HG03432 (cell line): ENCODE measurements around the gene VANGL1.

Experiments
- ATAC-seq: cut with Tn5 transposase; IDR thresholded peaks from one replicate; pipeline ENCODE4 v1.9.1; 2021; ENCODE audit warnings: mild to moderate bottlenecking, moderate library complexity; ENCODE audit not compliant: unreplicated experiment

Gene VANGL1

DNA sequence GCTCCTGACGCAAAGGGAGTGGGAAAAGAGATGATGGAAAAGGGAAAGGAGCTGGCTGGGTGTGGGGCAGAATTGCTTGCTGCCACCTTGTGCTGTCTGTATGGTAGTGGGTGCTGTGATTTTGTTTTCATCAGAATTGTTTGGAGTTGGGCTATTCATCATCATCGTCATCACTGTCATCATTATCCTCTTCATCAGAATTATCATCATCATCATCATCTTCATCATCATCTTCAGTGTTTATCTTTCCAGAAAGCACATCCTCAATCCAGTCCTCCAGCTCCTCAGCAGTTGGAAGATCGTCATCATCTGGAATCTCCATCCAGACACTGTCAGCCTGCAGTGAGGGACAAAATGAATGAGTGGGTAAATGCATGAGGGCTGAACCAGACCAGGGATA is 59.3 kb downstream of the VANGL1 start:
- no peak for ATAC-seq

GRCh38 chr1:115702959-115703358 is 61.2 kb downstream of the VANGL1 start:
- no peak for ATAC-seq

GRCh38 chr1:115705085-115705951 is 63.5 kb downstream of the VANGL1 start:
- ATAC-seq = no peak

DNA sequence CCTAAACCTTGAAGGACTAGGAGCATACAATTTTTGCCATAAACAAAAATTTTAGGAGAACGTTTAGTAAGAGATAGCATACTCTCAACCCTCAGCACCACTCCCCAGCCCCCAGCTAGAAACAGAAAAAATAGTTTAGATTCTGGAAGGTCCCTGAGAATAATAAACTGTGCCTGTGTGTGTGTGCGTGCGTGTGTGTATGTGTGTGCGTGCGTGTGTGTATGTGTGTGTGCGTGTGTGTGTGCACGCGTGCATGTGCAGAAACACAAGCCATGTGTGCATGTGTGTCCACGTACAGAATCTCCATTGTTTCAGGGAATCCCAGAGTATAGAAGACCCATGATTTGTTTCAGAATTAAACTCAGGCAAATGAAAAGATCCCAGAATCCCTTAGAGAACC is 64.2 kb downstream of the VANGL1 start:
- no peak for ATAC-seq

DNA sequence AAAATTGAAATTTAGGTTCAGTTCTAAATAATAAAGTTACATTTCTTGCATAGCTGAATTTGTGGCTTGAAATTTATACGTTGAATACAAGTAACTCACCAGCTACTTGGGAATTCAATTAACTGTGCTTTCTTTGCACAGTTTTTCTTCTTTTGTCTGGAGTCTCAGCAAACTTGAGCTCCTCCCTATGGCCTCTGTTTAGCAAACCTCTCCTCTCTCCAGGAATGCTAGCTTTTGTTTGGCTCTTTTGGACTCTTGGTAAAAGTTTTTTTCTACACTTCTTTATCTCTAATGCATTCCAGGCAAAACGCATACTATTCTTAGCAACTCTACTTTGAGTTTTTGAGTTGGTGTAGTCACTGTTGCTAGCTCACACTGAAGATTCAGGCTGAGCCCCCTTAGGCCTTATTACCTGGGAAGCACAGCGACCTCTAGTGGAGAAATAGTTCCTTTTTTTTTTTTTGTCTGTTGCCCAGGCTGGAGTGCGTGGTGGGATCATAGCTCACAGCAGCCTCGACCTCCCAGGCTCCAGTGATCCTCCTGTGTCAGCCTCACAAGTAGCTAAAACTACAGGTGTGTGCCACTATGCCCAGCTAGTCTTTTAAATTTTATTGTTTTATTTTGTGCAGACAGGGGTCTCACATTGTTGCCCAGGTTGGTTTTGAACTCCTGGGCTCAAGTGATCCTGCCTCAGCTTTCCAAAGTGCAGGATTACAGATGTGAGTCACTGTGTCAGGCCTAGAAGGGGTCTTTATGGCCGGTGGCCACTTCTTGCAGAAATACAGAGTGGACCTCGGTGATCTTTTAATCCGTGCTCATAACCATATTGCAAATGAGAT is 65.0 kb downstream of the VANGL1 start:
- peak; percentile 72 for ATAC-seq

DNA sequence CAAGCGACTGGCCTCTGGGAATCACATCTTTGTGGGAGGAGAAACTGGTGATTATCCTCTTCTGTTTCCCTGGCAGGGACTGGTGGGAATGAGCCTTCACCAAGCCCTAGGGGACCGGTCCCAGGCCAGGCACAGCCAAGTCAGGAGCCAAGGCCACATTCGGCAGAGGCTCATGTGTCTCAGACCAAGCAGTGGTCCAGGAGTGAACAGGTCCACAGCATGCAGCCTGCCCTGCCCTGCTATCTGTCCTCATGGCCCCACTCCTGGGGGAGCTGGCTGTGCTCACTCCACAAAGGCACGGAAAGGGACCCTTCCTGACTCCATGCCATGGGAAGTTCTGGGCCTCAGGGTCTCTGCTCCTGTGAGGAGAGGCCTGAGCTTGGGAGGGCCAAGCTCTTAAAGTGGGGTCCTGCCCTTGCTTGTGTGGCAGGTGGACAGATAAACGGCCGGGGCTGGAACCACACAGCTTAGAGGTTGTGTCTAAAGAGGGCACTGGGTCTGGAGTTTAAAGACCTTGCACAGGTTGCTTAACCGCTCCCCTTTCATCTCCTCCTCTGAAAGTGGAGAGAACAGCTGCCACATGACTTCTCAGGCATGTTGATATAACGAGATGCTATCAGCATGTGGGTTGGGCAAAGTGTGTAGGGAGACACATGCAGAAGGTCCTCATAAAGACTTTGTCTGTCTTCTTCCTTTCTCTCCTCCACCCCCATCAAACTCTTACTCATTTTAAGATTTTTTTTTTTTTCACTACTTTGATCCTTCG is 69.3 kb downstream of the VANGL1 start:
- no peak for ATAC-seq

DNA sequence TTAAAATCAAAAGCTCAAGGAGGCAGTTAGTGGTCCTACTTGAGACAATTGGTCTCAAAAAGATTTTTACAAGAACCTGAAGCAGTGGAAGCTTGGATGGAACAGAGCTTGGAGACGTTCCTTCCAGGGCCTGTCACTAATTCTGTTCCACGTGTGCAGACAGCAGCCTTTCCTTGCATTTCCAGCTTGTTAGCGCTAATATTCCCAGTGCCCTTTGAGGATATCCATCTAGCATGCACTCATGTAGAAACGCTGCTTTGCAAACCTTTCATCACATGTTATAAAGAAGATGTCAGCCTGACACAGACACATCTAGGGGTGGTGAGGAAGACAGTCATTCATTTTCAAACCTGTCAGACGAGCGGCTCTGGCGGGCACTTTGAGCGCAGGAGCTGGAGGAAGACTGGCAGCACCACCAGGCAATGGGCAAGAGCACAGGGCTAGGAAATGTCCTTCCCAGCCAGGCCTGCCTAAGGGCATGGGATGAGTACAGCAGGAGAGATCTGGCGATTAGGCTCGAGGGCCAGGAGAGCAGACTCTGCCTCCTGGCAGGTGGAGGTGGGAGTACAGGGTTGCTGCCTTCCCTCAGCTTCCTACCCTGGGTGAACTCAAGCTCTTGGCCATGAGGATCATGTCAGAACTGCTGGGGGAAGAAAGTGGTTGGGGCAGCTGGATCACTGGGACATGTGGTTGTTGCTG is 71.3 kb downstream of the VANGL1 start:
- no peak for ATAC-seq

GRCh38 chr1:115713906-115714305 is 72.1 kb downstream of the VANGL1 start:
- no peak for ATAC-seq

DNA sequence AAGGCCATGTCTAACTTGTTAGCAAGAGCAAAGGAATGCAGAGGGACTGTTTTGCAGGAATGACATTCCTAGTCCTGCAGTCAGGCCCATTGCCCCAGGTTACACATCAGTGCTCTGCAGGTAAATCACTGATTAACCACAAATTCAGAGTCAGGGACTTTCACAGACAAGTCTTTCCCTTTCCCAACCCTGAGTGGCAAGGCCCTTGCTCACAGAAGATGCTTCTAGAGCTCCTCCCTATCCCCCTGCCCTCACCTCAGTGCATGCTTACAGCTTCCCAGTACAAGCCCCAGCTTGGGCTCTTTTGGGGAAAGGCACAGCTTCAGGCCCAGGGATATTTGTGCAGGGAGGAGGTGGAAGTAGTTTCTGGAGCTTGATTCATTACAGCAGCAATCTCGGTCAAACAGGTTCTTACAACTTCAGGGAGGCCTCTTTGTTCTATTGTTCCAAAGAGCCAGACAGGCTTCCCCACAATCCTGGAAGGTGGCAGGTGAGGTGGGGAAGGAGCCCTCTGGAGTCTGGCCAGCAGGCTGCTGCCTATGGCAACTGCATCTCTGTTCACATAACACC is 72.9 kb downstream of the VANGL1 start:
- ATAC-seq = no peak

- ATAC-seq = peak; percentile 54
Measured at GRCh38 chr1:115717541-115717940, 75.8 kb downstream of the VANGL1 start.

DNA sequence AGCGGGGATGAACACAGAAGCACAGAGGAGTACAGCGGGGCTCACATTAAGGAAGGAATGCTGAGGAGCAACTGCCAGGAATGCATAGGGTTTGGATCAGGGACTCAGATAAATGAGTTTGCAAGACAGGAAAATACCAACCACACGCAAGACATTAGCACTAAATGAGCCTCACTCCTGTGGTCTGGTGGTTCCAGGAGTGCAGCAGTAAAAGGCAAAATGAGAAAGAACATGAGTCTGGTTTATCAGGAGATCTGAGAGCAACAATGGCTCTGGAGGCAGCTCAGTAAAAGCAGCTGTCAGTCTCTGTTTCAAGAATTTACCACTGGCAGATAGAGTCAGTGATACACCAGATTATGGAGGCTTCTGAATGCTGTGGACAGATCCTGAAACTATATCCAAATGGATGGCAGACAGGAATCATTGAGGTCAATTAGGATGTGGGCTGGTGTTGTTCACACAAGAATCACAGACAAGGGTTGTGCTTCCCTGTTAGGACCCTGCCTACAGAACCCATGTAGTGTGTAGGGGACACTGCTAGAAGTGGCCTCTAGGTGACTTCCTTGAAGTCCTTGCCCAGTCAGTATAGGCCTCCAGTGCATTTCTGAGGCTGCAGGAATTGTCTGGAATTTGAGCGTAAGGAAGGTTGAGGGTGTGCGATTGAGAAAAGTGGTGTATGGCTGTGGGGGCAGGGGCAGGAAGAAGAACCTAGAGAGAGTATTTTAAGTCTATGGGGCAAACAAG is 76.4 kb downstream of the VANGL1 start:
- ATAC-seq = no peak

DNA sequence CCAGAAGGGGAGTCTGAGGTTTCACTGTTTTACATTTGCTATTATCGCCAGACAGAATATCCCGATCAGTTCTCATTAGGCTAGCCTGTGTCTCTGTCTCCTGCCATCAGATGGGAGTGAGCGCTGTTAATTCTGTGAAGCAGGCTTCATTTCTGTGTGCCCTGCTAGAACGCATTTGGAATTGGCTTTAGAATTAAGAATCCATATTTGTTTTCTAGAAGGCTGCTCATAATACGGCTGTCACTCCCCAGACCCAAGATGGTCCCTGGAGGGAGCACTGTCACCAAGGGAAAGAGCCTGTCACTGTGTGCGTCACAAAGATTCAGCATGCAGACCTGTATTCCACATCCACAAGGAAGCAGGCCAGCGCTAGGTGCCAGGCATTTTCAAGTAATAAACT is 77.5 kb downstream of the VANGL1 start:
- ATAC-seq = no peak

- no peak for ATAC-seq
Measured at GRCh38 chr1:115722221-115722620, 80.5 kb downstream of the VANGL1 start.

DNA sequence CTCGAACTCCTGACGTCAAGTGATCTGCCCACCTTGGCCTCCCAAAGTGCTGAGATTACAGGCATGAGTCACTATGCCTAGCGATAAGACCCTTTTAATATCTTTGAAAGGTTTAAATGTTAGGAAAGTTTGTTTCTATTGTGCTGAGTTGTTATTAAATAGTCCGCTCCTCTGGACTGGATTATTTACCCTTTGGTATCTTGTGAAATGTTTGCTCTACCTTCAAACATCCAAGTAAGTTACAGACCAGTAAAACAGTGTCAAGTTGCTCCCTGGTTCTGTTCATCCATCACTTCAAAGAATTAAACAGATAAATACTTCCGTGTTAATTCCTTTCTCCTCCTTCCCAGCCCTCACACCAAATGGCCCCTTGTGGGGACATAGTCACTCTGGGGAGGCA is 82.0 kb downstream of the VANGL1 start:
- ATAC-seq = no peak

- ATAC-seq = no peak
Measured at GRCh38 chr1:115725600-115725999, 83.8 kb downstream of the VANGL1 start.

- ATAC-seq = no peak
Measured at GRCh38 chr1:115726161-115726560, 84.4 kb downstream of the VANGL1 start.

- ATAC-seq = no peak
Measured at GRCh38 chr1:115726570-115726969, 84.8 kb downstream of the VANGL1 start.

DNA sequence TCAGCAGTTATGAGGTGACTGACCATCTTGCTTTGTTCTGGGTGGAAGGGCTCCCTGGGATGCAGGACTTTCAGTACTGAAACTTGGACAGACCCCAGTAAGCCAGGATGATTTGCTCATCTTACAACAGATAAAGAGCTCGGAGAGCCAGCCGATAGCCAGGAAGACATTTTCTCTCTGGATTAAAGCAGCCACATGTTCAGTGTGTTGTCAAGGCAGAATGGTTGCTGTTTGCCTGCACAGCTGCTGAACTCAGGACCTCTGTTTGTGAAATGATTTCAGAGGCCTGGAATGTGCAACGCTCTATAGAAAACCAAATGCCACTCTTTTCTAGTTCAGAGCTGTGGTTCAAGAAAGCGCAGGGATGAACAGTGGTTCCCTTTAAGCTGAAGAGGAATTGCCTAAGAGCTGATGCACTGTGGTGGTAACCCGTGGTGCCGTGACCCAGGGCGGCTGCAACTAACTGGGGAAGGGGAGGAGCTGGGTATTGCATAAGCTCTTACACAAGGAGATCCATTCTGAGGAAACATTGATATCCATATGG is 86.0 kb downstream of the VANGL1 start:
- no peak for ATAC-seq

GRCh38 chr1:115728341-115728740 is 86.6 kb downstream of the VANGL1 start:
- no peak for ATAC-seq
